Measurements from ENCODE around the gene CFAP97D2. TPM values are rescaled to one million over a fixed set of nuclear protein-coding genes. Genes with fewer than 3 reads are reported as not detected.
A peak's percentile ranks its signal among the peaks of the same experiment; 100 is the strongest.

Gene CFAP97D2
- total and polyA plus RNA-seq, 9 donors, result not detected

DNA sequence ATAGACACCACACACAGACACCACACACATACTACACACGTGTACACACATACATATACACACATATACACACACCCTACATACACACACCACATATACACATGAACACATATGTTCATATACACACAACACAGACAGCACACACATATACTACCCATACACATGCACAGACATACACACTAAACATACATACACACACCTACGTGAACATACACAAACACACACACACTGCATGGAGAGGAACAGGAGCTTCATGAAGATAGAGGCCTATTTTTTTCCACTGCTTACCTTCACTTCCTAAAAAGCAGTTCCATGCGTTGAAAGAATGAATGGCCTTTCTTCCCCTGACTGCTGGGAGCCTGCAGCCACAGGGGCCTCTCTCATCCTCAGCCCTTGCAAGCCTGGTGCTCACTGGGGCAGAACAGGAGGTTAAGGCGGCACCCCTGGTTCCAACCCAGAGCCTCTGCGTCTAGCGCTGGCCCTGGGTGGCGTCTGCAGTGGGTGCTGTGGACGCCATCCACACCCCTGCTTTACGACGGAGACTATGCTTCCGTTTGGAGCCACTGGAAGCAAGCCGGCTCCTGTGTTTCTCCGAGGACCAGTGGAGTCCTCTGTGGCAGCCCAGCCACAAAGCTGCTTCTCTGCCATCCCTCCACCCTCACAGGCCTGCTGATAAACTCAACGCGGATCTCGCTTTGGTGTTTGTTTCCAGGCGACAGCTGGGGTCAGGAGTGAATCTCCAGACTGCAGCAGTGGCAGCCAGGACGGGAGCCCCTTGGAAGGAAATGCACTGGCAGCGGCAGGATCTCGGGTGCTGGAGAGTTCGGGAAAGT lies 44.7 kb upstream of the CFAP97D2 start:
- Histone ChIP-seq H3K27ac (ENCODE audit: low read length) (peak overlapping the region; percentile 13), H3K36me3 (ENCODE audit: control insufficient read depth, insufficient read depth, low read length) (no peaks in the 10 kb centered on the region), H3K4me1 (ENCODE audit: control insufficient read depth, insufficient read depth, low read length) (peaks cover 38% of the 10 kb centered on the region), H3K9me3 (replicated peaks; ENCODE audit: control insufficient read depth, low read depth, low read length) (no peaks in the 10 kb centered on the region), H3K4me3 (ENCODE audit: low read length) (no peak overlapping the region), H3K27me3 (ENCODE audit: control insufficient read depth, insufficient read depth, low read length) (no peaks in the 10 kb centered on the region)
- 49% methylated on average over 17 of the region's 21 CpGs for WGBS (ENCODE audit: insufficient coverage)
- no peak for DNase-seq

DNA sequence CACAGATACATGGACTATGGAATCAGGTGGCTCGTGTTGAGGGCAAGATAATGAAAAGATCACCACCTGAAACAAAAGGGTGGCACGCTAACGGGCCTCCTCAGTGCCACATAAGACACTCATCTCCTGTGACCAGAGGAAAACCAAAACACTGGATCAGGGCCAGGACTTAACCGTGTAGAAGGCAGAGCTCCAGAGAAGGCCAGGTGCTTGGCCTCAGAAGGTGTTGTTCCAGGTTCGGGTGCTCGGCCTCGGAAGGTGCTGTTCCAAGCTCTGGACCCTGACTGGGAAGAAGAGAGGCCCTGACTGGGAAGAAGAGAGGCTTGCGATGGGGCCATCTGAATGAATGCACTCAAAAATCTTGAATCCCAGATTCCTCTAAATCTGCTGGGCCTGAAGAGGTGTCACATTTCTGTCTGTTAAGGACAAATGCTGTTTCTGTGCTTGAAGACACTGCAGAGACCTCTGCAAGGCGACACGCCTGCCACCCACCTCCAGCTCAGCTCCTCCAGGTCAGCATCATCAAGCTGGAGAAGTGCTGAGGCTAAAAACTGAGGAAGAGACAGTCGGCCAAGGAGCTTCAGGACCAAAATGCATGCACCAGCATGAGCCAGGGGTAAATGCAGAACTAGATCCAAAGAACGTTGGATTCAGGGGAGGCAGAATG lies 44.0 kb upstream of the CFAP97D2 start:
- H3K27ac ChIP-seq (ENCODE audit: low read length), result no peak overlapping the region

DNA sequence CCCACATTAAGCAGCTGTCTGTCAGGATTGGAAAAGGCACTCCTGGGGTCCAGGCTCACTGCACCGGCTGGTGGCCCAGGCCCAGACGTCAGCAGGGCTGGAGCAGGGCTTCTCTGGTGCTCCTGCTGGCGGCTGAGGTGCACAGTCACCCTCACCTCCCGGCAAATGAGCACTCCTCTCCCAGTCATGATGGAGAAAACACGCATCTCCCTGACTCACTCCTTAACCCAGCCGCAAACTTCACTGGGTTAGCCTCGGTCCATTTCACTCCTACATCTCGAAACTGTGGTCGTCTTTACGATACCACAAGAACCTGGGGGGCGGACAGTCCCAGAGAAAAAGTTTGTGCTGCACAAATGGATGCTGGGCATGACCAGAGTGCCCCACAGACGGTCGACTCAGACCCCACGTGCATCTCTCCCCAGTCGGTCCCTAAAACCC lies 43.3 kb upstream of the CFAP97D2 start:
- H3K4me1 ChIP-seq (ENCODE audit: control insufficient read depth, insufficient read depth, low read length), result peaks cover 23% of the 10 kb centered on the region
- H3K9me3 ChIP-seq (replicated peaks; ENCODE audit: control insufficient read depth, low read depth, low read length), result no peaks in the 10 kb centered on the region
- H3K4me3 ChIP-seq (ENCODE audit: low read length), result no peak overlapping the region
- H3K27ac ChIP-seq (ENCODE audit: low read length), result no peak overlapping the region
- H3K36me3 ChIP-seq (ENCODE audit: control insufficient read depth, insufficient read depth, low read length), result no peaks in the 10 kb centered on the region
- no peak for DNase-seq
- 85% methylated on average over 9 of the region's 15 CpGs for WGBS (ENCODE audit: insufficient coverage)
- no peaks in the 10 kb centered on the region for H3K27me3 ChIP-seq (ENCODE audit: control insufficient read depth, insufficient read depth, low read length)

More for the DNA sequence above, 44.0 kb upstream of the CFAP97D2 start:
- Histone ChIP-seq H3K4me1 (ENCODE audit: control insufficient read depth, insufficient read depth, low read length) (peaks cover 30% of the 10 kb centered on the region), H3K36me3 (ENCODE audit: control insufficient read depth, insufficient read depth, low read length) (no peaks in the 10 kb centered on the region), H3K27me3 (ENCODE audit: control insufficient read depth, insufficient read depth, low read length) (no peaks in the 10 kb centered on the region), H3K9me3 (replicated peaks; ENCODE audit: control insufficient read depth, low read depth, low read length) (no peaks in the 10 kb centered on the region), H3K4me3 (ENCODE audit: low read length) (no peak overlapping the region)
- WGBS (ENCODE audit: insufficient coverage), result 49% methylated on average over 11 of the region's 12 CpGs
- no peak for DNase-seq

DNA sequence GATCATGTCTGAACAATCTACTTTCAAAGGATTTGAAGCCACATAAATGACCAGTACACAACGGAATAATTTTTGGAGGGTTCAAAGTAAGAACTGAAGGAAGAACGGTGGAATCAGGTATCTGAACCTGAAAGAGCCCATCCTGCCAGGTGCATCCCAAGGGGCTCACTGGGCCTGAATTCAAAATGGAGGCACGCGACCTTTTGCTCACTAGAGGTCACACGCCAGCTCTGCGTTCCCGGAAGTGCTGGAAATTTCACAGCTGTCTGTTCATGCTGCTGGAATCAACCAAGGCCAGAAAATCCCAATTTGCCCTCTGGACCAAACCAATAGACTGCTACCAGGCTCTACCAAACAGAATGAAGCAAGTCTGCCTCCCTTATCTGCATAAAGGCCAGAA lies 42.5 kb upstream of the CFAP97D2 start:
- Histone ChIP-seq H3K4me1 (ENCODE audit: control insufficient read depth, insufficient read depth, low read length) (peaks cover 18% of the 10 kb centered on the region), H3K36me3 (ENCODE audit: control insufficient read depth, insufficient read depth, low read length) (no peaks in the 10 kb centered on the region), H3K27ac (ENCODE audit: low read length) (no peak overlapping the region), H3K4me3 (ENCODE audit: low read length) (no peak overlapping the region), H3K27me3 (ENCODE audit: control insufficient read depth, insufficient read depth, low read length) (no peaks in the 10 kb centered on the region), H3K9me3 (replicated peaks; ENCODE audit: control insufficient read depth, low read depth, low read length) (no peaks in the 10 kb centered on the region)
- no peak for DNase-seq
- WGBS (ENCODE audit: insufficient coverage), result 81% methylated on average over 7 of the region's 7 CpGs

DNA sequence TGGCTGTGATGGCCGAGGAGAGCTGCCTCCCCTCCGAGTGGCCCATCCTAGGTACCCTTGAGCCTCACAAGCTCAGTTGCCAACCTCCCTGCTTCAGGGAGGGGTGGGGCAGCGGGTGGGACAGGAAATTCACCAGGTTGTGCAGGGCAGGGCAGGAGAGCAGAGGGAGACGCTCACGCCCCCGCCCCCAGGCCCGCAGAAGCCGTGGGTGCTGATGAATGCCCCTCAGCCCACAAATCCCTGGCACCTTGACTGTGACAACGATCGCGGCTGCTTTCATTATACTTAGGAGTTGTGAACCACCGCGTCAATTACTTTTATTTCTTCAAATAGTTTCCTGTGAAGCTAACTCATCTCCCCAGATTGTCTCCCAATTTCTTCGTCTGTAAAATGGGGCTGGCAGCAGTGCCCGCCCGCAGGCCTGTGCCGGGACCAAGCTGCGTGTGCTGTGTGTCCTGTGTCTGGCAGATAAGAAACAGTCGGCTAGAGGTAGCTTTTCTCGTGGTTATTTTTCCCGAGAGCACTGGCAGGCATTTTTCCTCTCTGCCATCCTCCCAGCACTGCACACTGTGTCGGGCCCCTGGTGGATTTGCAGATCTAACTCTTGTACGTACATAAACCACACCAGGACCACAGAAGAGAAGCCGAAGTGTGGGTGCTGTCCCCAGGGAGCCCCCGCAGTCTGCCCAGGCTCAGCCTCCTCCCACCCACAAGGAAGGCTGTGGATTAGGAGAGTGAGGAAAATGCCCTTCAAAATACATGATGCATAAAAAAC lies 38.7 kb upstream of the CFAP97D2 start:
- H3K36me3 ChIP-seq (ENCODE audit: control insufficient read depth, insufficient read depth, low read length), result no peaks in the 10 kb centered on the region
- DNase-seq, result no peak
- no peak overlapping the region for H3K4me3 ChIP-seq (ENCODE audit: low read length)
- 70% methylated on average over 7 of the region's 25 CpGs for WGBS (ENCODE audit: insufficient coverage)
- H3K27ac ChIP-seq (ENCODE audit: low read length), result no peak overlapping the region
- no peaks in the 10 kb centered on the region for H3K9me3 ChIP-seq (replicated peaks; ENCODE audit: control insufficient read depth, low read depth, low read length)
- H3K4me1 ChIP-seq (ENCODE audit: control insufficient read depth, insufficient read depth, low read length), result peaks cover 20% of the 10 kb centered on the region
- H3K27me3 ChIP-seq (ENCODE audit: control insufficient read depth, insufficient read depth, low read length), result no peaks in the 10 kb centered on the region

DNA sequence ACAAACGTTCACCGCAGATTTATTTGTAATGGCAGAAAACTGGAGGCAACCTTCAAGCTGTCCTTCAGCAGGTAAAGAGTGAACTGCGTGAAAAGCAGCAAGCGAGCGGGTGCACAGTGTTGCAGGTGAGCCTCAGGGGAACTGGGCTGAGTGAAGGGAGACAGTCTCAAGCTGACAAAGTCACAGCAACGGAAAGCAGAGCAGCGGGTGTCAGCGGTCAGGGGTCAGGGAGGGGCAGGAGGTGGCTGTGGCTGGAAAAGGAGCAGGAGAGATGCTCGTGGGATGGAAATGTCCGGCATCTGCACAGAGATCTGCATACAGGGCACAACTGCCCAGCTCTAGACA lies 38.2 kb upstream of the CFAP97D2 start:
- WGBS (ENCODE audit: insufficient coverage), result 59% methylated on average over 6 of the region's 10 CpGs
- H3K36me3 ChIP-seq (ENCODE audit: control insufficient read depth, insufficient read depth, low read length), result no peaks in the 10 kb centered on the region
- no peaks in the 10 kb centered on the region for H3K27me3 ChIP-seq (ENCODE audit: control insufficient read depth, insufficient read depth, low read length)
- H3K4me1 ChIP-seq (ENCODE audit: control insufficient read depth, insufficient read depth, low read length), result peaks cover 19% of the 10 kb centered on the region
- no peak overlapping the region for H3K27ac ChIP-seq (ENCODE audit: low read length)
- H3K9me3 ChIP-seq (replicated peaks; ENCODE audit: control insufficient read depth, low read depth, low read length), result no peaks in the 10 kb centered on the region
- H3K4me3 ChIP-seq (ENCODE audit: low read length), result no peak overlapping the region
- no peak for DNase-seq

DNA sequence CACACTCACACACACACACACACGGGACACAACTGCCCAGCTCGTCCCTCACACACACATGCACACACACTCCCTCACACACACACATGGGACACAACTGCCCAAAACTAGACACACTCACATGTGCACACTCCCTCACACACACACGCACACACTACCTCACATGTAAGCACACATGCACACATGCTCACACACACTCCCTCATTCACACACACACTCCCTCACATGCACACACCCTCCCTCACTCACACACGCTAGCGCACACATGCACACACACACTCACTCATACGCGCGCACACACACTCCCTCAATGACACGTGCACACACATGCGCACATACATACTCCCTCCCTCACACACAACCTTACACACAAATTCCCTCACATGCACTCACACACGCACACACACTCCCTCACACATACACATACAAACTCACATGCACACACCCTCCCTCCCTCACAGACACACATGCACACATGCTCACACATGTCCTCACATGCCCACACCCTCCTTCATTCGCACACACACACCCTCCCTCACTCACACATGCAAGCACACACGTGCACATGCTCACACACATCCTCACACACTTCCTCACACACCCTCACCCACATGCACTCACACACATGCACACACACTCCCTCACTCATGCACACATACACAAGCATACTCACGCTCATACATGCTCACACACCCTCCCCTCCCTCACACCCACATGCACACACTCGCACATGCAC lies 37.6 kb upstream of the CFAP97D2 start:
- Histone ChIP-seq H3K27me3 (ENCODE audit: control insufficient read depth, insufficient read depth, low read length) (no peaks in the 10 kb centered on the region), H3K36me3 (ENCODE audit: control insufficient read depth, insufficient read depth, low read length) (no peaks in the 10 kb centered on the region), H3K27ac (ENCODE audit: low read length) (no peak overlapping the region), H3K9me3 (replicated peaks; ENCODE audit: control insufficient read depth, low read depth, low read length) (no peaks in the 10 kb centered on the region), H3K4me3 (ENCODE audit: low read length) (no peak overlapping the region), H3K4me1 (ENCODE audit: control insufficient read depth, insufficient read depth, low read length) (peaks cover 19% of the 10 kb centered on the region)
- DNase-seq, result no peak
- 84% methylated on average over 15 of the region's 15 CpGs for WGBS (ENCODE audit: insufficient coverage)

DNA sequence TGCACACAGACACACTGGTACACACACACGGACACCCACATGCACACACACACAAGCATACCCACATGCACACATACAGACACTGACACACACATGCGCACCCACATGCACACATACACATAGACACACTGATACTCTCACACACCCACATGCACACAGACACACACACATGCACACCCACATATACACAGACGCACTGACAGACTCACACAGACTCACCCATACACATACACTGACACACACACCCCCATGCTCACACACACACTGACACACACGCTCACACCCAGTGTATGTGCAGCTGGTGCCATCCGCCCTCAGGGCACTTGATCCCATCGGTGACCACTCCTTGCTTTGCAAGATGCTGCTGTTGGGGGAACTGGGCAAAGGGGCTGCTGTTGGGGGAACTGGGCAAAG lies 36.9 kb upstream of the CFAP97D2 start:
- H3K9me3 ChIP-seq (replicated peaks; ENCODE audit: control insufficient read depth, low read depth, low read length), result no peaks in the 10 kb centered on the region
- no peaks in the 10 kb centered on the region for H3K27me3 ChIP-seq (ENCODE audit: control insufficient read depth, insufficient read depth, low read length)
- 93% methylated on average over 2 of the region's 6 CpGs for WGBS (ENCODE audit: insufficient coverage)
- no peak overlapping the region for H3K27ac ChIP-seq (ENCODE audit: low read length)
- no peaks in the 10 kb centered on the region for H3K36me3 ChIP-seq (ENCODE audit: control insufficient read depth, insufficient read depth, low read length)
- peaks cover 16% of the 10 kb centered on the region for H3K4me1 ChIP-seq (ENCODE audit: control insufficient read depth, insufficient read depth, low read length)
- no peak overlapping the region for H3K4me3 ChIP-seq (ENCODE audit: low read length)
- no peak for DNase-seq

DNA sequence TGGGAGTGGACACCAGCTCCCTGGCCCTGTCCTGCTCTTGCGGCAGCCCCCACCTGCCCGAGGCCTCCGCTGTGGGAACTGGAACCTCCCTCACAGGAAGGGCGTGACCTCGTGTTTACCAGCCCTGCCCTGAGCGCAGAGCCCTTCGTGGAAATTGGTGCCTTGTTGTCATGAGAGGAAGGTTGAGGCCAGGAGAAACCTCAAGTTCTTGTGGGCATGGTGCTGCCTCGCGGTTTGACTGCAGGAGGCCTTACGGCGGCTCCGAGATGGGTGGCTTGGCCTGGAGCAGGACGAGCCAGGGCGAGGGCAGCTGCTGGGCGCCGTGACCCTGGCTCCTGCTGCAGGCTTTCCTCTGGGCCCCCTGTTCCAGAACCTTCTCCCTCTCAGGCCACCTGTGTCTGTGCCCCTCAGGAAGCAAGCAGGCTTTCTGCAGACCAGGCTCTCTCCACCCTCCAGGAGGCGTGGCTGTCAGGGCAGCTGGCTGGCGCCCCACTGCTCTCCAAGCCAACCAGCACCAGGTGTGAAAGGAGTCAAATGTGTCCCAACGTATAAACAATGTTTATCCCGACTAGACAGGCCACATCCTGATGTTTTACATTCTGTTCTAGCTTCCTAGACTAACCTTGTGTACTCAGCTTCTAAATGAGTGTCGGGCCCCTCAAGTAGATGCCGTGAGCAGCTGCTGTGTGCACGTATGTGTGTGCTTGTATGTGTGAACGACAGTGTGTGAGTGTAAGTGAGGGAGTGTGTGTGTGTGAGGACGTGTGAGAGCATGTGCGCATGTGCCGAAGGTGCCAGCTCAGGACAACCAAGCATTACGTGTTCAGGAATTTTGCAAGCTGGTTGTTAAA lies 36.2 kb upstream of the CFAP97D2 start:
- peak; percentile 46 for DNase-seq
- no peaks in the 10 kb centered on the region for H3K27me3 ChIP-seq (ENCODE audit: control insufficient read depth, insufficient read depth, low read length)
- no peaks in the 10 kb centered on the region for H3K9me3 ChIP-seq (replicated peaks; ENCODE audit: control insufficient read depth, low read depth, low read length)
- H3K4me3 ChIP-seq (ENCODE audit: low read length), result no peak overlapping the region
- H3K4me1 ChIP-seq (ENCODE audit: control insufficient read depth, insufficient read depth, low read length), result peaks cover 16% of the 10 kb centered on the region
- H3K36me3 ChIP-seq (ENCODE audit: control insufficient read depth, insufficient read depth, low read length), result no peaks in the 10 kb centered on the region
- WGBS (ENCODE audit: insufficient coverage), result 63% methylated on average over 22 of the region's 28 CpGs
- H3K27ac ChIP-seq (ENCODE audit: low read length), result no peak overlapping the region

Data from muscle of leg (tissue), 11 donors.